Epithelial cell of proximal tubule (primary cell): ENCODE data around the gene GUCY2F. TPM values are rescaled to one million over a fixed set of nuclear protein-coding genes. Genes with fewer than 3 reads are reported as not detected.

Experiments used
- DNase-seq: peaks from one replicate; pipeline ENCODE4 v3.0.0-alpha.2; 2011; ENCODE audit warnings: low read depth
- H3K4me3 ChIP-seq: 2 replicates; pipeline ENCODE4 v1.5.1; 2011; ENCODE audit warnings: low read depth, mild to moderate bottlenecking, low read length
- total RNA-seq: library from RNA; depleted of rRNA; stranded (reverse); fragments of >200 nt; gene quantifications from 2 replicates; pipeline ENCODE4 v1.2.3, GENCODE V29; 2015
- TF ChIP-seq, protein P1 (sequence below): conservative IDR thresholded peaks from 2 replicates; pipeline ENCODE4 v1.5.1; 2012; ENCODE audit warnings: low read depth, mild to moderate bottlenecking, low read length

Gene GUCY2F
- total RNA-seq, 1 donor from 2014 or later, result not detected

DNA sequence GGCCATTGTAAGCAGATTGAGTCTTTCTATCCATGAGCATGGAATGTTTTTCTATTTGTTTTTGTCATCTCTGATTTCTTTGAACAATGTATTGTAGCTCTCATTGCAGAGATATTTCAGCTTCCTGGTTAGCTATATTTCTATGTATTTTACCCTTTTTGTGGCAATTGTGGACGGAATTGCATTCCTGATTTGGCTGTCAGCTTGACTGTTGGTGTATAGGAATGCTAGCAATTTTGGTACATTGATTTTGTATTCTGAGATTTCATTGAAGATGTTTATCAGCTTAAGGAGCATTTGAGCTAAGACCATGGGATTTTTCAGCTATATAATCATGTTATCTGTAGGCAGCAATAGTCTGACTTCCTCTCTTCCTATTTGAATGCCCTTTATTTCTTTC, 154.6 kb downstream of the GUCY2F start:
- DNase-seq, result no peak
- H3K4me3 ChIP-seq, result no peak overlapping the region
- TF ChIP-seq, protein P1, sequence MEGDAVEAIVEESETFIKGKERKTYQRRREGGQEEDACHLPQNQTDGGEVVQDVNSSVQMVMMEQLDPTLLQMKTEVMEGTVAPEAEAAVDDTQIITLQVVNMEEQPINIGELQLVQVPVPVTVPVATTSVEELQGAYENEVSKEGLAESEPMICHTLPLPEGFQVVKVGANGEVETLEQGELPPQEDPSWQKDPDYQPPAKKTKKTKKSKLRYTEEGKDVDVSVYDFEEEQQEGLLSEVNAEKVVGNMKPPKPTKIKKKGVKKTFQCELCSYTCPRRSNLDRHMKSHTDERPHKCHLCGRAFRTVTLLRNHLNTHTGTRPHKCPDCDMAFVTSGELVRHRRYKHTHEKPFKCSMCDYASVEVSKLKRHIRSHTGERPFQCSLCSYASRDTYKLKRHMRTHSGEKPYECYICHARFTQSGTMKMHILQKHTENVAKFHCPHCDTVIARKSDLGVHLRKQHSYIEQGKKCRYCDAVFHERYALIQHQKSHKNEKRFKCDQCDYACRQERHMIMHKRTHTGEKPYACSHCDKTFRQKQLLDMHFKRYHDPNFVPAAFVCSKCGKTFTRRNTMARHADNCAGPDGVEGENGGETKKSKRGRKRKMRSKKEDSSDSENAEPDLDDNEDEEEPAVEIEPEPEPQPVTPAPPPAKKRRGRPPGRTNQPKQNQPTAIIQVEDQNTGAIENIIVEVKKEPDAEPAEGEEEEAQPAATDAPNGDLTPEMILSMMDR, result no peak

Other genes starting within 250 kb of the GUCY2F start
- 2.8 and 9.0 TPM in 2 replicates for gene NXT2, start 54.8 kb upstream of the GUCY2F start, total RNA-seq
- gene KCNE5, start 143.1 kb upstream of the GUCY2F start, total RNA-seq, result 0.43 TPM in 1 of 2 replicates, not detected in the other